Effector memory CD4-positive, alpha-beta T cell (primary cell): ENCODE measurements around the gene NLGN3.
A peak's percentile ranks its signal among the peaks of the same experiment; 100 is the strongest.

ENCODE experiments used
- DNase-seq, 3 donors: peaks; one replicate each; pipeline ENCODE4 v3.0.0-alpha.2; 2020
- H3K27ac ChIP-seq: 2 replicates; pipeline ENCODE4 v1.7.0; 2013; ENCODE audit warnings: mild to moderate bottlenecking, low read length, moderate library complexity; ENCODE audit not compliant: insufficient read depth, poor library complexity, severe bottlenecking
- H3K27me3 ChIP-seq: replicated peaks from 2 replicates; pipeline ENCODE4 v1.7.0; 2013; ENCODE audit warnings: mild to moderate bottlenecking, low read length; ENCODE audit not compliant: insufficient read depth, control insufficient read depth, poor library complexity, severe bottlenecking
- H3K36me3 ChIP-seq: 2 replicates; pipeline ENCODE4 v1.7.0; 2013; ENCODE audit warnings: mild to moderate bottlenecking, low read length, moderate library complexity; ENCODE audit not compliant: control insufficient read depth, insufficient read depth
- H3K4me1 ChIP-seq: 2 replicates; pipeline ENCODE4 v1.7.0; 2013; ENCODE audit warnings: low read length, mild to moderate bottlenecking; ENCODE audit not compliant: control insufficient read depth, insufficient read depth, poor library complexity, severe bottlenecking
- H3K4me3 ChIP-seq: 2 replicates; pipeline ENCODE4 v1.7.0; 2013; ENCODE audit warnings: low read length, low read depth, mild to moderate bottlenecking; ENCODE audit not compliant: insufficient read depth, poor library complexity, severe bottlenecking
- H3K9me3 ChIP-seq: 2 replicates; pipeline ENCODE4 v1.7.0; 2013; ENCODE audit warnings: mild to moderate bottlenecking, low read length, moderate library complexity; ENCODE audit not compliant: control insufficient read depth

NLGN3 gene

GRCh38 chrX:71102292-71102691 is 42.3 kb upstream of the NLGN3 start:
- Histone ChIP-seq H3K27me3 (no peaks in the 10 kb centered on the region), H3K4me1 (peaks cover 49% of the 10 kb centered on the region), H3K9me3 (no peaks in the 10 kb centered on the region), H3K27ac (peak overlapping the region; percentile 73), H3K4me3 (no peak overlapping the region), H3K36me3 (no peaks in the 10 kb centered on the region)
- DNase-seq, result no peak

GRCh38 chrX:71103110-71103983 is 41.3 kb upstream of the NLGN3 start:
- DNase-seq, result peak; percentile 25 to 51 (median 39)
- Histone ChIP-seq H3K4me3 (peak overlapping the region; percentile 29), H3K4me1 (peaks cover 56% of the 10 kb centered on the region), H3K9me3 (no peaks in the 10 kb centered on the region), H3K27ac (peak overlapping the region; percentile 73), H3K27me3 (no peaks in the 10 kb centered on the region), H3K36me3 (peaks cover 7% of the 10 kb centered on the region)

- H3K4me3 ChIP-seq, result no peak overlapping the region
- DNase-seq, result no peak
- H3K4me1 ChIP-seq, result peaks cover 61% of the 10 kb centered on the region
- H3K27me3 ChIP-seq, result no peaks in the 10 kb centered on the region
- H3K9me3 ChIP-seq, result no peaks in the 10 kb centered on the region
- H3K27ac ChIP-seq, result peak overlapping the region; percentile 60
- peaks cover 13% of the 10 kb centered on the region for H3K36me3 ChIP-seq
Measured at GRCh38 chrX:71105628-71106027, 39.0 kb upstream of the NLGN3 start.

- no peaks in the 10 kb centered on the region for H3K9me3 ChIP-seq
- H3K4me1 ChIP-seq, result peaks cover 64% of the 10 kb centered on the region
- no peaks in the 10 kb centered on the region for H3K27me3 ChIP-seq
- H3K4me3 ChIP-seq, result no peak within 1 kb of the TSS
- peak in 1 of 3 donors; percentile 19 for DNase-seq
- peaks cover 13% of the 10 kb centered on the region for H3K36me3 ChIP-seq
- H3K27ac ChIP-seq, result peak within 1 kb of the TSS; percentile 96
Measured at GRCh38 chrX:71106427-71106826, 38.2 kb upstream of the NLGN3 start, which contains the start of gene CXorf65. TSS of gene CXorf65 (minus strand) at chrX:71106740. CDS start at chrX:71106556, 184 bp downstream.

- Histone ChIP-seq H3K36me3 (peaks cover 13% of the 10 kb centered on the region), H3K4me3 (no peak overlapping the region), H3K27ac (peak overlapping the region; percentile 96), H3K9me3 (no peaks in the 10 kb centered on the region), H3K4me1 (peaks cover 65% of the 10 kb centered on the region), H3K27me3 (no peaks in the 10 kb centered on the region)
- no peak for DNase-seq
Measured at GRCh38 chrX:71107245-71107644, 37.4 kb upstream of the NLGN3 start.

GRCh38 chrX:71107762-71108360 is 36.8 kb upstream of the NLGN3 start:
- Histone ChIP-seq H3K4me1 (peaks cover 67% of the 10 kb centered on the region), H3K4me3 (peak overlapping the region; percentile 61), H3K27me3 (no peaks in the 10 kb centered on the region), H3K36me3 (peaks cover 13% of the 10 kb centered on the region), H3K27ac (peak overlapping the region; percentile 96), H3K9me3 (no peaks in the 10 kb centered on the region)
- DNase-seq, result peak in 2 of 3 donors; percentile 18 to 34

- Histone ChIP-seq H3K27me3 (no peaks in the 10 kb centered on the region), H3K9me3 (no peaks in the 10 kb centered on the region), H3K4me3 (peak overlapping the region; percentile 61), H3K27ac (peak overlapping the region; percentile 96), H3K36me3 (peaks cover 13% of the 10 kb centered on the region), H3K4me1 (peaks cover 64% of the 10 kb centered on the region)
- no peak for DNase-seq
Measured at GRCh38 chrX:71109051-71109450, 35.6 kb upstream of the NLGN3 start.

GRCh38 chrX:71111141-71111843 is 33.3 kb upstream of the NLGN3 start, which contains the start of gene IL2RG:
TSS of gene IL2RG (minus strand) at chrX:71111577. CDS start at chrX:71111539, 38 bp downstream.
- DNase-seq, result peak; percentile 70 to 82 (median 77)
- peak within 1 kb of the TSS; percentile 96 for H3K27ac ChIP-seq
- H3K27me3 ChIP-seq, result no peaks in the 10 kb centered on the region
- H3K4me1 ChIP-seq, result peaks cover 46% of the 10 kb centered on the region
- H3K9me3 ChIP-seq, result no peaks in the 10 kb centered on the region
- peak within 1 kb of the TSS; percentile 61 for H3K4me3 ChIP-seq
- H3K36me3 ChIP-seq, result peaks cover 13% of the 10 kb centered on the region

- H3K4me3 ChIP-seq, result peak overlapping the region; percentile 61
- H3K27ac ChIP-seq, result peak overlapping the region; percentile 96
- H3K36me3 ChIP-seq, result peaks cover 13% of the 10 kb centered on the region
- DNase-seq, result peak in 2 of 3 donors; percentile 20 to 41
- no peaks in the 10 kb centered on the region for H3K9me3 ChIP-seq
- H3K4me1 ChIP-seq, result peaks cover 42% of the 10 kb centered on the region
- no peaks in the 10 kb centered on the region for H3K27me3 ChIP-seq
Measured at GRCh38 chrX:71111921-71112431, 32.7 kb upstream of the NLGN3 start.
